WTC11 (cell line): Measurements from ENCODE around the gene PAK3.

ENCODE experiments used
- CREB1 ChIP-seq: sonication (generic); formaldehyde crosslinking; IDR thresholded peaks from 2 replicates; pipeline ENCODE4 v1.8.0; 2023; ENCODE audit warnings: mild to moderate bottlenecking, missing genetic modification reagents
- OVOL2 ChIP-seq: fragments of 250-450 bp; sonication (Bioruptor Pico); IDR thresholded peaks from 2 replicates; pipeline ENCODE4 v1.9.0; 2021; ENCODE audit warnings: mild to moderate bottlenecking, borderline replicate concordance
- PREB ChIP-seq: sonication (generic); formaldehyde crosslinking; IDR thresholded peaks from 2 replicates; pipeline ENCODE4 v1.8.1; 2022; ENCODE audit warnings: mild to moderate bottlenecking, missing genetic modification reagents, moderate library complexity, borderline replicate concordance
- RELA ChIP-seq: sonication (generic); formaldehyde crosslinking; IDR thresholded peaks from 2 replicates; pipeline ENCODE4 v1.8.1; 2022; ENCODE audit warnings: missing genetic modification reagents, mild to moderate bottlenecking, borderline replicate concordance
- TEAD4 ChIP-seq: sonication (generic); formaldehyde crosslinking; IDR thresholded peaks from 2 replicates; pipeline ENCODE4 v1.8.0; 2022; ENCODE audit warnings: mild to moderate bottlenecking, missing genetic modification reagents
- USF2 ChIP-seq: sonication (generic); formaldehyde crosslinking; IDR thresholded peaks from 2 replicates; pipeline ENCODE4 v1.8.1; 2023; ENCODE audit warnings: mild to moderate bottlenecking, missing genetic modification reagents, moderate library complexity
- ZNF138 ChIP-seq: sonication (generic); formaldehyde crosslinking; conservative IDR thresholded peaks from 2 replicates; pipeline ENCODE4 v1.8.1; 2022; ENCODE audit warnings: mild to moderate bottlenecking, moderate library complexity, missing genetic modification reagents
- ZNF396 ChIP-seq: fragments of 250-450 bp; sonication (Bioruptor Pico); IDR thresholded peaks from 2 replicates; pipeline ENCODE4 v1.8.0; 2021; ENCODE audit warnings: mild to moderate bottlenecking, moderate library complexity, borderline replicate concordance
- ZNF416 ChIP-seq: fragments of 250-450 bp; sonication (Bioruptor Pico); IDR thresholded peaks from 2 replicates; pipeline ENCODE4 v1.9.0; 2021; ENCODE audit warnings: mild to moderate bottlenecking, inconsistent platforms
- TF ChIP-seq, protein P1 (sequence below): fragments of 200-600 bp; IDR thresholded peaks from 2 replicates; pipeline ENCODE4 v1.8.0; 2022; ENCODE audit warnings: antibody characterized with exemption
- TF ChIP-seq, protein P2 (sequence below): sonication (generic); formaldehyde crosslinking; IDR thresholded peaks from 2 replicates; pipeline ENCODE4 v1.8.0; 2023; ENCODE audit warnings: mild to moderate bottlenecking, missing genetic modification reagents

GRCh38 chrX:111164728-111165127 lies 68.7 kb downstream of the PAK3 start:
- TF ChIP-seq, protein P1, sequence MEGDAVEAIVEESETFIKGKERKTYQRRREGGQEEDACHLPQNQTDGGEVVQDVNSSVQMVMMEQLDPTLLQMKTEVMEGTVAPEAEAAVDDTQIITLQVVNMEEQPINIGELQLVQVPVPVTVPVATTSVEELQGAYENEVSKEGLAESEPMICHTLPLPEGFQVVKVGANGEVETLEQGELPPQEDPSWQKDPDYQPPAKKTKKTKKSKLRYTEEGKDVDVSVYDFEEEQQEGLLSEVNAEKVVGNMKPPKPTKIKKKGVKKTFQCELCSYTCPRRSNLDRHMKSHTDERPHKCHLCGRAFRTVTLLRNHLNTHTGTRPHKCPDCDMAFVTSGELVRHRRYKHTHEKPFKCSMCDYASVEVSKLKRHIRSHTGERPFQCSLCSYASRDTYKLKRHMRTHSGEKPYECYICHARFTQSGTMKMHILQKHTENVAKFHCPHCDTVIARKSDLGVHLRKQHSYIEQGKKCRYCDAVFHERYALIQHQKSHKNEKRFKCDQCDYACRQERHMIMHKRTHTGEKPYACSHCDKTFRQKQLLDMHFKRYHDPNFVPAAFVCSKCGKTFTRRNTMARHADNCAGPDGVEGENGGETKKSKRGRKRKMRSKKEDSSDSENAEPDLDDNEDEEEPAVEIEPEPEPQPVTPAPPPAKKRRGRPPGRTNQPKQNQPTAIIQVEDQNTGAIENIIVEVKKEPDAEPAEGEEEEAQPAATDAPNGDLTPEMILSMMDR: no peak
- no peak for TF ChIP-seq ZNF416 (CRISPR knock-in tag)
- no peak for TF ChIP-seq PREB (CRISPR knock-in tag)
- TF ChIP-seq ZNF138 (CRISPR knock-in tag): no peak
- no peak for TF ChIP-seq ZNF396 (CRISPR knock-in tag)
- no peak for TF ChIP-seq RELA (CRISPR knock-in tag)
- no peak for TF ChIP-seq USF2 (CRISPR knock-in tag)
- TF ChIP-seq CREB1 (CRISPR knock-in tag): no peak
- TF ChIP-seq OVOL2 (CRISPR knock-in tag): no peak
- TF ChIP-seq, protein P2, sequence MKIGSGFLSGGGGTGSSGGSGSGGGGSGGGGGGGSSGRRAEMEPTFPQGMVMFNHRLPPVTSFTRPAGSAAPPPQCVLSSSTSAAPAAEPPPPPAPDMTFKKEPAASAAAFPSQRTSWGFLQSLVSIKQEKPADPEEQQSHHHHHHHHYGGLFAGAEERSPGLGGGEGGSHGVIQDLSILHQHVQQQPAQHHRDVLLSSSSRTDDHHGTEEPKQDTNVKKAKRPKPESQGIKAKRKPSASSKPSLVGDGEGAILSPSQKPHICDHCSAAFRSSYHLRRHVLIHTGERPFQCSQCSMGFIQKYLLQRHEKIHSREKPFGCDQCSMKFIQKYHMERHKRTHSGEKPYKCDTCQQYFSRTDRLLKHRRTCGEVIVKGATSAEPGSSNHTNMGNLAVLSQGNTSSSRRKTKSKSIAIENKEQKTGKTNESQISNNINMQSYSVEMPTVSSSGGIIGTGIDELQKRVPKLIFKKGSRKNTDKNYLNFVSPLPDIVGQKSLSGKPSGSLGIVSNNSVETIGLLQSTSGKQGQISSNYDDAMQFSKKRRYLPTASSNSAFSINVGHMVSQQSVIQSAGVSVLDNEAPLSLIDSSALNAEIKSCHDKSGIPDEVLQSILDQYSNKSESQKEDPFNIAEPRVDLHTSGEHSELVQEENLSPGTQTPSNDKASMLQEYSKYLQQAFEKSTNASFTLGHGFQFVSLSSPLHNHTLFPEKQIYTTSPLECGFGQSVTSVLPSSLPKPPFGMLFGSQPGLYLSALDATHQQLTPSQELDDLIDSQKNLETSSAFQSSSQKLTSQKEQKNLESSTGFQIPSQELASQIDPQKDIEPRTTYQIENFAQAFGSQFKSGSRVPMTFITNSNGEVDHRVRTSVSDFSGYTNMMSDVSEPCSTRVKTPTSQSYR (CRISPR knock-in tag): no peak
- TF ChIP-seq TEAD4 (CRISPR knock-in tag): no peak
